ENCODE data around the gene CACYBP.

The CACYBP gene, protein sequence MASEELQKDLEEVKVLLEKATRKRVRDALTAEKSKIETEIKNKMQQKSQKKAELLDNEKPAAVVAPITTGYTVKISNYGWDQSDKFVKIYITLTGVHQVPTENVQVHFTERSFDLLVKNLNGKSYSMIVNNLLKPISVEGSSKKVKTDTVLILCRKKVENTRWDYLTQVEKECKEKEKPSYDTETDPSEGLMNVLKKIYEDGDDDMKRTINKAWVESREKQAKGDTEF

DNA sequence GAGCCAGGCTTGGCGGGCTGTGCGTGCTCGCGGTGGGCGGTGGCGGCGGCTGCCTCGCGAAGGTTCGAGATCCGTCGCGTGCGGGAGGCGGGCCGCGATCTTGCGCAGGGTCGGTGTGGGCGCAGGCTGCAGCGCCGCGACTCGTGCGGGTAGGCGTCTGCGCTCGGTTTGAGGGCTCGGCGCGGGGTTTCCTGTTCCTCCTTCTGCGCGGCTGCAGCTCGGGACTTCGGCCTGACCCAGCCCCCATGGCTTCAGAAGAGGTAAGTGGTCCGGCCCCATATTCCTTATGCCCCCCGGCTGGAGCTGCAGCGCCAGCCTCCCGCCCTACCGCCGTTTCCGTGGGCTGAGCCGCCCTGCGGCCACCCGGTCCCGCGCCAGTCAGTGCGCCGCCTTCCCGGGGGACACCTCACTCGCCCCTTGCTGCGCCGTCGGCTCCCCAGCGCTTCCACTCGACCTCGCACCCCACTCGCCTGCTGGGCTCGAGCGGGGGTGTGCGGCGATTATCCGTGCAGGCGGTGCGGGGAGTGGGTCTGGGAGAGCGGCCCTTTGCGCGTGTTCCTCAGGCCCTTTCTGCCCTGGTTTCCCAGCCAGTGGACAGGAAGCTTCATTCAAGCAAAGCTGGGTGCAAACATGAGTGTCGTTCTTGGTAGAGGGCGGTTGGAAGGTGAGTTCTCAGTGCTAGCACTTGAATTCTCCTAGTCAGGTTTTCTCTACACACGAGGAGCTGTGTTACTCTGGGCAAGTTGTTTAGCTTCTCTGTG, at the start of gene CACYBP:
Gene CACYBP, plus strand, starts transcription at position 12 of the 761 bp plus-strand sequence. Its CDS starts 234 bp downstream, at position 246.
- no peak for DNase-seq (ENCODE audit: extremely low read depth in 1 of 2, low read depth in 1 of 2)

DNA sequence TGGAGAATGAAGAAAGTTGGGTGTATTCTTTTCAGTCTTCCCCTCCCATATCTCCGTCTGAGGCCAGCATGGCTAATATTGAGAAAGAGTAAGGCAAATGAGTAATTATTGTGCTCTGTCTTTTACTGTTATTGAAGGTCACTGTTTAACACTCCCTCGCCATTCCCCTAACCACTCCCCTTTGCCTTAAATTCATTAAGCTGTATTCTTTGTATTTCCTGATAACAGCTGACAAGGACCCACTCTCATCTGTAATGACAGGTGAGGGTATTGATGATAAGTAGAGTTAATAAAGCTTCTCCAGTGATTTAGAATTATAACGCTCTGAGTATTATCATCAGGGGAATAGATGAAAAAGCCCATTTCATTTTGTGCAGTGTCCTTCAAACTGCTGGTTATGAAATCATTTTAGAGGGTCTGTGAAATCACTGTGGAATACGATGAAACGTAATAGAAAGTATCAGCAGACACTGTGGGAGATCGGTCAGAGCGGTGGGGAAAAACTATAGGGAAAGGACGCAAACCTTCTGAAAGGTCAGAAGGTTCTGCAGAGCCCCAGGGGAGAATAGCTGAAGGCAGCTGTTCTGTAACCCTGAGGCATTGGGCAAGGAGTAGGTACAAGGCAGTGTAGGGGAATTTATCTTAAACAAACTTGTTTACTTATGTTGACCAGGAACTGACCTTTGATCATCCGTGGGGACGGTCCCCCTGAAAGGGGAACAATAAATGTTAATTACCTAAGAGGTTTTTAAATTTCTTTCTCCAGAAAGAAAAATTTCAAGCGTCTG, 46.3 kb upstream of the CACYBP start:
- no peak for DNase-seq (ENCODE audit: extremely low read depth in 1 of 2, low read depth in 1 of 2)

DNA sequence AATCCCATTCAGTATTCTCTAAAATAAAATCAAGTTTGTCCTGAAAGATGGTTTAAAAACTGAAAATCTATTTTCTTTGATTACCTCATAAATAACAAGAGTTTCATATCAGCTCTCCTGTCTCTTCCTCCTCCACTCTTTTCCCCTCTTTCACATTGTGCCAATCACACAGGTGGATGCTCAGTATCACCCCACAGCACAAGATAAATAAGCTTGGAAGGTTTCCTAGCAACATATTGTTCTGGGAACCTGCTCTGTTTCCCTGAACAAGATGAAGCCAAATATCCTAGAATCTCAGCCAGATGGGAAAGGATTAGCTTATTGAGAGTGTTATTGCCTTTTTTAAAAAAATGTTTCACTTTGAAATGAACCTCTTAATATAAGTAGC, 45.7 kb upstream of the CACYBP start:
- DNase-seq (ENCODE audit: extremely low read depth in 1 of 2, low read depth in 1 of 2): no peak

DNA sequence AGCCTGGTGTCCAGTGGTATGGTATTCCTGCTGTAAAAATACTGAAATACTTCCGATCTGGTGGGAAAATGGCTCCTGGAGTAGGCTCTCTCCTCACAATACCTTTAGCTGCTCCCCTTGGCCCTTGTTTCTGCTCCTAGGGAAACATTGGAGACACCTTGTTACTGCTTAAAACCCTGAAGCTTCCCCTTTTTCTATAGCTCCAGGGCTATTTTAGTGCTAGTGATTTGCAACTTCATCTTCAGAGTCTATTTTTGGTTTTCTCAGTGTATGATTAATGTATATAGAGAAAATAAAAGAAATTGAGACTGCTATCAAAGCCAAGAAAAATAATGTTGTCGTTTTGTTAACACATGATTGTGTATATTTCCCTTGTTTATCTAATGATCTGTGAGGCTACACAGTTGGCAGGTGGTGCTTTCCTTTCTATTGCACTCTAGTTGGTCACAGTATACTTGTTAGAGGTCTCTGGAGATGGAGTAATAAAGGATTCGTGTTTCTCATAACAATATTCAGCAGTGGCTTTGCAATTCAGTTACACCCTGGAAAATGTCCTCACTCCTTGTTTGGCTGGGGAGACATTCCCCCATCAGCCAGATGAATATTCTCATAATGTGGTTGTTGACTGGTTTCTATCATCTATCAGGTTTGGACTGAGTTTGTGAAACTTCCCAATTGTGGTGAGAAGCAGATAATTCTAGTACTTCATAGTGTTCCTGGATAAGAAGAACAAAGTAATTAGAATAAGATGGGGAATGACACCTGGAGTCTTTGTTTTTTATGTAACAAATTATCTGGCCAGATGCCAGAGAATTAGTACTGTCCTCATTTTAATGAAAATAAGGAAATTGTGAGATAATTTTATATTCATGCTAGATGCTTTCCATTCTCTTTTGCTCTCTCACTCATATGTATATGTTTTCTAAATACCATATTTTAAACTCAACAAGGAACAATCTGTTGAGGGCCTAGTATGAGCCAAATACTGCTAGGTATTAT, 44.8 kb upstream of the CACYBP start:
- DNase-seq (ENCODE audit: extremely low read depth in 1 of 2, low read depth in 1 of 2): no peak

DNA sequence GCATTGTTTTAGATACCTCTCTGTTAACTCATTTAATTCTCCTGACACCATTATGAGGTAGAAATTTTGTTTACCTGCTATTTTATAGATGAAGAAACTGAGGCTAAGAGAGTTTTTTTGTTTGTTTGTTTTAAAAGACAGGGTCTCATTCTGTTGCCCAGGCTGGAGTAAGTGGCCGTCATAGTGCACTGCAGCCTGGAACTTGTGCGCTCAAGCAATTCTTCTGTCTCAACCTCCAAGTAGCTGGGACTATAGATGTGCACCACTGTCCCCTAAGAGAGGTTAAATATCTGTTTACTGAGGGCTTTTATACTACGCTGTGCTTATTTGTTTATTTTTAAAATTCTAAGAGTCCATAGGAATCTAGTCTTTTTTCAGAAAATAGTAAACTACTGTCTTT, 43.7 kb upstream of the CACYBP start:
- DNase-seq (ENCODE audit: extremely low read depth in 1 of 2, low read depth in 1 of 2): no peak

DNA sequence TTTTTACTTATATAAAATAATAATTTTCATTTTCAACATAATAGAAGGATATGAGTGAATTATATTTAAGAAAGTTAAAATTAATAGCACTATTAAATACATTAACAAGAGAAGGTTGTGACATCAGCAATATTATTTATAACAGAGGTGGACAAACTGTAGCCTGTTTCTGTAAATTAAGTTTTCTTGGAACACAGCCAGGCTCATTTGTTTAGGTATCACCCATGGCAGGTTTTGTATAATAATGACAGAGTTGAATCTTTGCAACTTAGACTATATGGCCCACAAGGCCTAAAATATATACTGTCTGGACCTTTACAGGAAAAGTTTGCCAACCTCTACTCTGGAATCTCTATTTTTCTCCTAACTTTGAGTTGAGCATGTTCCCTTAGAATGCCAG, 42.8 kb upstream of the CACYBP start:
- no peak for DNase-seq (ENCODE audit: extremely low read depth in 1 of 2, low read depth in 1 of 2)

DNA sequence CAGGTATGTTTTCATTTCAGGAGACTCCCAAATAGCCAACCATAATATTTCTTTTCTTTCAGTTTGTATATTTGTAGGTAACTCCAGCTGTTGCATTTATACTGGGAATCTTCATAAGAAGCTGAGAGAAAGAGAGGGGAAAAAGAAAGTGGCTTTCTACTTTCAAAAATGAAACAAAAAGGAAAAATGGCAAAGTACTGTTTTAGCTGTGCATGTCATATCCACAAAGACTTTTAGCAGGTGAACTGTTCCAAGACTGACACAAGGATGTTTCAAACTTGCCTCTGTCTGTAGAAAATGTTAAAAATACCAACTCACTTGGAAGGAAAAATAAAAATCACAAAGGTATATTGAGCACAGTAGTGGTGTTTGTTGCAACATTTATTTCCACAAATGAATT, 41.9 kb upstream of the CACYBP start:
- DNase-seq (ENCODE audit: extremely low read depth in 1 of 2, low read depth in 1 of 2): no peak

DNA sequence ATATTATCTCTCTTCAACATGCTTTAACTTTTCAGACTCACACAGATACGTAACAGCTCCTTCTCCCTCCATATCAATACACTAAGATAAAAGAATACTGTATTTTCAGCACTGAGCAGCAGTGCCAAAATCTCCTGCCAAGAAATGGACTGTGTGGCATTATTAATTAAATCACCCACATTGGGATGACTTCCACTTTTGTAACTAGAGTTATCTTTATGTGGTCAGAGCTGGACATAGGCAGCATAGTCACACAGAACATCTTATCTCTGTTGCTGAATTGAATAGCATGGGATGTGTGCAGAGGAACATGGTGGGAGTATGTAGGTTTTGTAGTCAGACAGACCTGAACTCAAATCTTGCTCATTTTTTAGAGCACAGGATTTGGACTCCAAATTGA, 41.4 kb upstream of the CACYBP start:
- no peak for DNase-seq (ENCODE audit: extremely low read depth in 1 of 2, low read depth in 1 of 2)

DNA sequence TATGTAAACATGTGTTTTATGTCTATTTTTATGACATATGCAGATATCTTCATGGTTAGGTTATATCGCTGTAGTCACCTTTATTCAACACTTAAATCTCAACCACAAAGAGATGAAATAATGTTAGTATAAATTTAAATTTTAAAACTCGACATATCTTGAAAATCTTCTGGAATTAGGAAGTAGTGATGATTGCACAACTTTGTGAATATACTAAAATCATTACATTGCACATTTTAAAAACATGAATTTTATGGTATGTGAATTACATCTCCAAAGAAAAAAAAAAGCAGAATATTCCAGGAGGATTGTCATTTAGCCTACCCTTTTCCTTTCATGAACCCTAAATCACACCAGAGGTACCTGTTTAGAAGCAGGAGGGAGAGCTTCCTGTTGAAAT, 39.4 kb upstream of the CACYBP start:
- no peak for DNase-seq (ENCODE audit: extremely low read depth in 1 of 2, low read depth in 1 of 2)

DNA sequence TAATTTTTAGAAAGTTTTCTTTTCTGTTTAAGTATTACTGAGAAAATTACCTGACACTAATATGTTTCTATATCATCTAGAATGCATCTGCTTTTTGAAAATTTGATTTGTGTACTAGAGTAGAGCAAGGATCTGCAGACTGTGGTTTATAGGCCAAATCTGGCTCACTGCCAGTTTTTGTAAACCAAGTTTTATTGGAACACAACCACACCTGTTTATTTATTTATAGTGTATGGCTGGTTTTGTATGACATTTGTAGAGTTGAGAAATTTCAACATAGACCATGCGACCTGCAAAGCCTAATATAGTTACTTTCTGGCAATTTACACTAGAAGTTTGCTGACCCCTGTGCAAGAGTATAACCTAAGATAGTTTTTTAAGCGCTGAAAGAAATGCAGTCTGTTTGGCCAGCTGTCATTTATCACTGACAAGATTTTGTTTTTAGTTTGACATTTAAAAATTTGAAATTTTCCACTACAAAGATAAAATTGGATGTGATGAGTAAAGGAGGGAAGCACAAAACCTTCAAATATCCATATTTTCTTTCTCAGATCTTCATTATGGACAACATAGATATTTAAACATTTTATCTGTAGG, 36.1 kb upstream of the CACYBP start:
- no peak for DNase-seq (ENCODE audit: extremely low read depth in 1 of 2, low read depth in 1 of 2)

DNA sequence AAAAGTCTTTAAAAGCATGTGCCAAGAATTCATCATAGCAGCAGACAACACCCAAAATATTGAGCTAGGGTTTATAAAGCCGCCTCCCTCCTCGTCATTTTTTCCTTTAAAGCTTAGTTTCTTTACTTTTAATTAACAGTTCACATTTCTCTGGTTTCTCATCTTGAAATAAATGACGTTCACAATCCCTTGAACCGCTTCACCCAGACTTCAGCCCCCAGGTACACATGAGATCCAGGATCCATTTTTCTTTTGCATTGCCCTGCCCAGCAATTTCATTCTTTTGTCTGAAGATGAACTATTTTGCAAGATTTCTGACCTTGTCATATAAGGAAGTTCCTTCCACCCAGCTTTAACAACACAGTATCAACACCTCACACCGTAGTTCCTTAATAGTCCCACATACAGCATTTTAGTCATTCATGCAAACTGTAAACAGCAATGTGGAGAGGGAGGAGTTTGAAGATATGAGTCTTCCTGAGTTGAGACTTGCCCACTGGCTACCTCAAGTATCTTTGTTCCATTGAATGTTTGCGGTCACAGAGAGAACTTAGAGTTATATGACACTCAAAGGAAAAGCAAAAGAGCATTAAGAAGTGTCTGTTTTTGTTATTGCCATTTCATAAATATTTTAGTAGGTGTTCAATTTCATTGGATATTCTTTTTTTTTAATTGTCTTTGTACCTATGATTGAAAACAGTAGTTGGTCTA, 35.3 kb upstream of the CACYBP start:
- no peak for DNase-seq (ENCODE audit: extremely low read depth in 1 of 2, low read depth in 1 of 2)

DNA sequence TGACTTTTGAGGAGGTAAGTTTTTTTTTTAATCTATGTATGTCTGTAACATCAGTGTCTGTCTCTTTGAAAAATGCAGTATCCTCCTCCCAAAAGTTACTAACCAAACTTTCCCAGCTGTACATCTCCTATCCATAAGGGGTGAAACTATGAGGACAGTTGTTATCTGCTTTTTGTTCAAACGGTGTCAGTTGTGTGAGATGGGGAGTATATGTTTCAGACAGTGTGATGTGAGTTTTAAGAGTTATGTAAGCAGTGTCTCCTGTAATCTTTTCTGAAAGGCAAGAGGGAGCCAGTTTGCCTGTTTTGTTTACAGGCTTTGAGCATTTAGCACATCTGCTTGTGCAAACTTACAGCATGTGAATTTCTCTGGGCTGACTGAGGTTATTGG, 34.8 kb upstream of the CACYBP start:
- DNase-seq (ENCODE audit: extremely low read depth in 1 of 2, low read depth in 1 of 2): no peak

DNA sequence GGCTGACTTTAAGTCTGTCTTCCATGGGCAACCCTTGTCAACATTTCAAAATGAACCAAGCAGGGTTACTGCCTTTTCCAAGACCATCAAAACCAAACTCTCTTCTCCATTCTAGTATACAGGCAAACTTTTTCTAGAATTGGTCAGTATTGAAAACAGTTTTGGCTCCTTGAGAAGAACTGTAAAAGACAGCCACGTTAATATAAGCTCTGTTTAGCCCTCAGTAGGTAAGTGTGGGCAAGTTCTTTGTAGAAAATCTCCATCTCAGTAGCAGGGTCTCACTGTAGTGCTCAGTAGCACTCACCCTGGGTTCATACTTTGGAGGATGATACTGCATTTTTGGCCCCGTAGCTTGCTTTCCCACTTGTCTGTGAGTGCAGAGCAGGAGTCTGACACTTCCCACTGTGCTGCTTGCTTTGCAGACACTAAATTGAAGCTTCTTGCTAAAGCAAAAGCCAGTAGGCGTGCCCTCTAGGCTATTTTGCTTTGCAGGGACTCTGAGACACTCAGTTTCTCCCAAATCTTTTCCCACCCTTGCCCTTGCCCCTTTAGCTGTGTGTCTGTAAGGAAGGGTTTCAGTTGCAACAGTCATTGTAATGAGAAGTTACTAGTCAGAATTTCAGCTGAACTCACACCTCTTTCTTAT, 34.3 kb upstream of the CACYBP start:
- DNase-seq (ENCODE audit: extremely low read depth in 1 of 2, low read depth in 1 of 2): no peak

DNA sequence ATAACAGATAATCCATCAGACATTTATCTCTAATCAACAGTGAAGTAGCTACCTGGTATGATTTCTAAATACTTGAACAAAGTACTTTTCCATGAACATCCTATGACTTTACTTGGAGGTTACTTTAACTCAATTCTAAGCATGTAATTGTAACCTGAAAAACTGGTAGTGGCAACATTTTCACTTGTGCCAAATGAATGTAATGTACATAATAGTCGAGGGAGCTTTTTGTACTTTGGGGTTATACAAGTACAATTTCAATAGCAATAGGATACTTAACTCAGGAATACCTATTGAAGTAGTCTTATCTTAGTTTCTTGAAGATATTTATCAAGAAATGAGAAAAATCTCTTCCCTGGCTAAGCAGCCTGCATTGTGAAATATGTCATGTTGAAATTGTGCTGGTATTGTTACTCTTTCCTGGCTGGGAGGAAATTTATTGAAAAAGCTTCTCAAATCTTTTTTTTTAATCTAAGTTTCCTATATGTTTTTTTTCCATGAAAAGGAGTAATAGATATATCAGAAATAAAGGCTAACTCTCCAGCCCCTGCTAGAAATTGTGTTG, 33.7 kb upstream of the CACYBP start:
- no peak for DNase-seq (ENCODE audit: extremely low read depth in 1 of 2, low read depth in 1 of 2)

DNA sequence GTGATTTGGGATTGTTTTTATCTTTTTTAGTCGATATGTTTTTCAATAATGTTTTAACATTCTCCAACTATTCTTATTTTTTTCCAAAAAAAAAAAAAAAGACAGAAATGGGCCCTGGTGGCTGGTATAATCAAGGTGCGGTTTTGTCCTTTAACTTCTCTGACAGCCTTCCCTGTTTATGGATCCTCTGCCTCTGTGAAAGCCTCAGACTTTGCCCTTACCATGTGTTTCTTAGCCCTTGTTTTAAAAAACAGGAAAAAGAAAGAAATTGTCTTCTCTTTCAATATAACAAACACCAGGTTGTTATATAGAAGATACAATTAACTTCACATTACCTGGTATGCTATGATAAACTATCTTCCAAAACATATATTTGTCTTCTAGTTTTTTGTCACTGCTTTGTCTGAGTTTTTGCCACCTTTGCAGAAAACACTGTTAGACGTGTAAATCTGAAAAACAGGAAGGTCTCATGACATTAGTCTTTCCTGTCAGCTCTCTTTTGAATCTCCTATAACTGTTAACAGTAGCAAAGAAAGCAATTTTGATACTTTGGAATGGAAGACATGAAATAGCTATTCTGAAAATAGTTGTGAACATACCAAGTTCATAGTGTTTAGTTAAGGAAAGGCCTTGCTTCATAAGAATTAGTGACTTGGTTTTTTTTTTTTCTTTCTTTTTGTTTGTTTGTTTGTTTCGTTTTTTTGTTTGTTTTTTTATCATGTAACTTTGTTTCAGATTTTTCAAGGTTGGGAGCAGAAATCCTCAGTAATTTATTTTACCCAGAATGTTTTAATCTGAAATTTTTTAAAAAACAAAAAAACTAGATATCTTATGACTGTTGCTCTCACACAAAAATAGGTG, 31.7 kb upstream of the CACYBP start:
- no peak for DNase-seq (ENCODE audit: extremely low read depth in 1 of 2, low read depth in 1 of 2)

DNA sequence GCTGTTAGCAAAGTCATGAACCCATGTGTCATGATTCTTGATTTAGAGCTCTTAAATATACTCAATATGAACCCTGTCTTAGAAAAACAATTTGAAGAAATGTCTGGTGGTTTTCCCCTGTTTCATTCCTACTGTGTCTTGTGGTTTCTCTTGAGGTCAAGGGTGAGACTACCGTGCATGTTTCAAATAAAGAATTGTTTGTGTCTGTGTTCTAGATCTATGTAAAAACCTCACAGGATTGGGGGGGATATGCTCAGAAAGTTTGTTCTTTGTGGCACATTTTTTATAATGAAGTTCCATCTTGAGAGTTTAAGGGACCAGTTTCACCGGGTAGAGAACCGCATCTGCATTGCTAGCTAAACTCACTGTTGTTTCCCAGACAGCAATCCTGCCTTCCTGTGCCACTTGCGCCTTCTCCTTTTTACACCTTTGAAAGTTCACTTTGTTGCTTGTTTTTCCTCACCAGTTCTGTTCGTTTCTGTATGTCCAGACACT, 30.9 kb upstream of the CACYBP start:
- DNase-seq (ENCODE audit: extremely low read depth in 1 of 2, low read depth in 1 of 2): no peak

DNA sequence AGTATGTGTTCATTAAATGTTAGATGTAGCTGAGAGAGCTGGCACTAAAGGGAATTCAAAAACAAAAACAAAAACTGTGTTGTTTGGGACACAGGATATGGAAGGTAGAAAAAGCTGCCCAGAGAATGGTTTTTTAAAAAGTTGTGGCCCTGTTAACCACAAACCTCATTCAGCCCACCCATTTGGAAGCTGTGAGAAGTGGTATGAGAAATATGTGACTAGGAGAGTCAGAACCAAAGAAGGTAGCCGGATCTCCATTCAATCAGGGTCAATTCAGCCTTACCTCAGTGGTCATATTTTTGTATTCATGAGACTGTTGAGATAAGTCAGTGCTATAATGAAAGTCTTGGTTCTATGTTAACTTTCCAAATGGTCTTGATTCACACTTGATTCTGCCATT, 29.8 kb upstream of the CACYBP start:
- DNase-seq (ENCODE audit: extremely low read depth in 1 of 2, low read depth in 1 of 2): no peak

DNA sequence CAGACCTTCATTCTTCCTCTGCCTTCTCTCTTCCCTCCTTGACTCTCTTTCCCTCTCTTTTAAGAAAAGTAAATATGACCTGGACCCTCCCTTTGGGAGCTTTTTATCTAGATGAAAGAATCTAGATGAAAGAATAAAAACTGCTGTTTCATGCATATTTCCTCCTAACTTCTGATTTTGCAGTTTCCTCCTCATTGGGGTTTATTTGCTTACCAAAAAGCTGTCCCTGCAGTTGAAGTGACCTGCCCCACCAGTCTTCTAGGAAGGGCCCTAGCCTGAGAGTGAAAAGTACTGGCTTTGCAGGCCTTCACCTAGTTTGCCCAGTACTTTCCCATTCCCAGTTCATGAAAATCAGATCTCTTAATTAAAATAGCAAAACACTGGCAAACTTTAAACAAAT, 28.3 kb upstream of the CACYBP start:
- no peak for DNase-seq (ENCODE audit: extremely low read depth in 1 of 2, low read depth in 1 of 2)

Measured in activated CD8-positive, alpha-beta memory T cell treated with anti-CD3 and anti-CD28 coated beads for 1 hour (primary cell).